Measurements from ENCODE around the gene PLA2G4A.
A peak's percentile ranks its signal among the peaks of the same experiment; 100 is the strongest.

The PLA2G4A gene

DNA sequence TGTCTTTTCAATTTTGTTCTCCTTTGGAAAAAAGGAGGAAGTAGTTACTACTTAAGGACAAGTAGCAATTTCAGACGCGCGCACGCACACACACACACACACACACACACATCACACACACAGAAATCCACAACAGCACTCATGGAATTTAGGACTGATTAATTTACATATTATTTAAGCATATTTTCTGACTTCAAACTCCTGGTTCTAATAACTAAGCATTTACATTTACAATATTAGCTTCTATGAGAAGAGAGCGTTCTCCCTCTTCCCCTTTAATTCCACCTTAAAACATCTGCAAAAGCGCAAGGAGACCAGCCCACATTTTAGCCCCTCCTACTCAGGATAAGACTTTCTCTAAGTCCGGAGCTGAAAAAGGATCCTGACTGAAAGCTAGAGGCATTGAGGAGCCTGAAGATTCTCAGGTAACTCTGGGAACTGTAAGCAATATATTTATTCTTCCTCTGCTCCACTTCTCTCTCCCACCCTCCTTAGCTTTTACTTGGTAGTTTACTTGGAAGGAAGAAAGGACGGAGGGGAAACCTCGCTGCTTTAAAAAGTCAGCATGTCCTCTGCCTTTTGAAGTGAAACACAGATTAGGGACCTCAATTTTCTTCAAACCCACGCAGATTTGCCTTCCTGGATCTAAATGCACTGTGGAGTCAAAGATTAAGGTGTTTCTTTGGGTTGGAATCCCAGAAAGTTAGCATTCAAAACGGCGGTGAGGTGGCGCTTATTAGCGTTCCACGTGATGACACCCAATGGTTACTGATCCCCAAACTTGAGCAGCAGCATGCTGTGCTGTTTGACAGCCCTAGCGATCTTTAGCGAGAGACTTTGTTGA is at the start of gene PLA2G4A:
Gene PLA2G4A, plus strand, starts transcription at position 339 of the 844 bp plus-strand sequence. CDS start 25,406 bp downstream, outside the sequence.
- no peak within 1 kb of the TSS for H3K27ac Mint-ChIP-seq
- peaks cover 12% of the 10 kb centered on the region for H3K4me1 Mint-ChIP-seq (ENCODE audit: low read depth)
- no peaks in the 10 kb centered on the region for H3K9me3 Mint-ChIP-seq
- H3K27me3 Mint-ChIP-seq: peaks cover 23% of the 10 kb centered on the region
- peak within 1 kb of the TSS; percentile 74 for H3K4me3 Mint-ChIP-seq
- no peaks in the 10 kb centered on the region for H3K36me3 Mint-ChIP-seq (ENCODE audit: low read depth)
- no peak for DNase-seq

- Mint-ChIP-seq H3K9me3 (no peaks in the 10 kb centered on the region), H3K4me3 (no peak overlapping the region), H3K27me3 (no peaks in the 10 kb centered on the region), H3K4me1 (ENCODE audit: low read depth) (no peaks in the 10 kb centered on the region), H3K27ac (no peak overlapping the region), H3K36me3 (ENCODE audit: low read depth) (no peaks in the 10 kb centered on the region)
- no peak for DNase-seq
Measured at GRCh38 chr1:186780076-186780475, 48.7 kb upstream of the PLA2G4A start.

- Mint-ChIP-seq H3K4me3 (no peak overlapping the region), H3K27ac (no peak overlapping the region), H3K27me3 (no peaks in the 10 kb centered on the region), H3K4me1 (ENCODE audit: low read depth) (no peaks in the 10 kb centered on the region), H3K9me3 (no peaks in the 10 kb centered on the region), H3K36me3 (ENCODE audit: low read depth) (no peaks in the 10 kb centered on the region)
- no peak for DNase-seq
Measured at GRCh38 chr1:186781730-186782129, 47.0 kb upstream of the PLA2G4A start.

GRCh38 chr1:186782791-186783190 is 46.0 kb upstream of the PLA2G4A start:
- H3K4me1 Mint-ChIP-seq (ENCODE audit: low read depth): no peaks in the 10 kb centered on the region
- H3K9me3 Mint-ChIP-seq: no peaks in the 10 kb centered on the region
- no peaks in the 10 kb centered on the region for H3K36me3 Mint-ChIP-seq (ENCODE audit: low read depth)
- no peak overlapping the region for H3K27ac Mint-ChIP-seq
- no peak overlapping the region for H3K4me3 Mint-ChIP-seq
- no peak for DNase-seq
- H3K27me3 Mint-ChIP-seq: no peaks in the 10 kb centered on the region

DNA sequence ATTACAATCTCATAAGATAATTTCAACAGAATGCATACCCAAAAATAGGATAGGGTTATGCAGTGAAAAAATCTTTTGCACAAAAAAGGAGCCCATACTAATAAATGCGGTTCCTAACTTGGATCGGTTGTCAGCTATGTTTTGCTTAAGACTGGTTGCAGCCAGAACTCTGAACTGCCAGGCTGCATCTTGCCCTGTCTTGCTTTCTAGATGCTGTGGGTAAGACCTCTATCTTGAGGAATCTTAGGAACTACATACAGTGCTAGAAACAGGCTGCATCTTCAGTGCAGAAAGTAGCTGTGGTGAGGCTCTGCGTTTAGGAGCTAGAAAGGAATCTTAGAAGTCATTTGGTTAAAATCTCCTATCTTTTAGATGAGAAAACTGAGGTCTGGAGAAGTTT is 45.6 kb upstream of the PLA2G4A start:
- no peaks in the 10 kb centered on the region for H3K9me3 Mint-ChIP-seq
- H3K4me3 Mint-ChIP-seq: no peak overlapping the region
- no peaks in the 10 kb centered on the region for H3K36me3 Mint-ChIP-seq (ENCODE audit: low read depth)
- DNase-seq: no peak
- H3K4me1 Mint-ChIP-seq (ENCODE audit: low read depth): no peaks in the 10 kb centered on the region
- no peak overlapping the region for H3K27ac Mint-ChIP-seq
- H3K27me3 Mint-ChIP-seq: no peaks in the 10 kb centered on the region

DNA sequence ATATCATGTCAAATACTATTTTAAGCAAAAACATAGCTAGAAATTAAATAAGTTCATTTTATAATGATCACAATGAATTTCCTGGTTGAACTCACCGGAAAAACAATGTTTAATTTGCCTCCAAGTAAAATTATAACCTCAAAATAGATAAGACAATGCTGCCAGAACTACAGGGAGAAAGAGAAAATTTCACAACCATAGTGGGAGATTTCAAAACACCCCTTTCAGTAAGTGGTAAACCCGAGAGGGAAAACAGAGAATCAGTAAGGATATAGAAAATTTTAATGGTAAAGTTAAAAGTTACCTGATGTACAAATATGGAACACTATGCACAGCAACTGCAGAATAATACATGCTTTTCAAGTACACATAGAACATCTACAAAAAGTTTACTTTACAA is 43.2 kb upstream of the PLA2G4A start:
- Mint-ChIP-seq H3K36me3 (ENCODE audit: low read depth) (no peaks in the 10 kb centered on the region), H3K9me3 (peaks cover 3% of the 10 kb centered on the region), H3K27me3 (no peaks in the 10 kb centered on the region), H3K27ac (no peak overlapping the region), H3K4me3 (no peak overlapping the region), H3K4me1 (ENCODE audit: low read depth) (no peaks in the 10 kb centered on the region)
- no peak for DNase-seq

DNA sequence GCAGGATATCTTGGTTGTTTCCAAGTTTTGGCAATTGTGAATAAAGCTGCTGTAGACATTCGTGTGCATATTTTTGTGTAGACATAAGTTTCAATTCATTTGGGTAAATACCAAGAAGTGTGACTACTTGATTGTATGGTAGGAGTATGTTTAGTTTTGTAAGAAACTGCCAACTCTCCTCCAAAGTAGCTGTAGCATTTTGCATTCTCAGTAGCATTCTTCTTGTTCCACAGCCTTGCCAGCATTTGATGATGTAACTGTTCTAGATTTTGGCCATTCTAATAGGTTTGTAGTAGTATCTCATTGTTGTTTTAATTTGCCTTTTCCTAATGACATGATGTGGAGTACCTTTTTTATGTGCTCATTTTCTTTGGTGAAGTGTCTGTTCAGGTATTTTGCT is 38.6 kb upstream of the PLA2G4A start:
- no peak for DNase-seq
- no peaks in the 10 kb centered on the region for H3K36me3 Mint-ChIP-seq (ENCODE audit: low read depth)
- no peak overlapping the region for H3K27ac Mint-ChIP-seq
- no peaks in the 10 kb centered on the region for H3K4me1 Mint-ChIP-seq (ENCODE audit: low read depth)
- H3K4me3 Mint-ChIP-seq: no peak overlapping the region
- no peaks in the 10 kb centered on the region for H3K27me3 Mint-ChIP-seq
- peaks cover 3% of the 10 kb centered on the region for H3K9me3 Mint-ChIP-seq

DNA sequence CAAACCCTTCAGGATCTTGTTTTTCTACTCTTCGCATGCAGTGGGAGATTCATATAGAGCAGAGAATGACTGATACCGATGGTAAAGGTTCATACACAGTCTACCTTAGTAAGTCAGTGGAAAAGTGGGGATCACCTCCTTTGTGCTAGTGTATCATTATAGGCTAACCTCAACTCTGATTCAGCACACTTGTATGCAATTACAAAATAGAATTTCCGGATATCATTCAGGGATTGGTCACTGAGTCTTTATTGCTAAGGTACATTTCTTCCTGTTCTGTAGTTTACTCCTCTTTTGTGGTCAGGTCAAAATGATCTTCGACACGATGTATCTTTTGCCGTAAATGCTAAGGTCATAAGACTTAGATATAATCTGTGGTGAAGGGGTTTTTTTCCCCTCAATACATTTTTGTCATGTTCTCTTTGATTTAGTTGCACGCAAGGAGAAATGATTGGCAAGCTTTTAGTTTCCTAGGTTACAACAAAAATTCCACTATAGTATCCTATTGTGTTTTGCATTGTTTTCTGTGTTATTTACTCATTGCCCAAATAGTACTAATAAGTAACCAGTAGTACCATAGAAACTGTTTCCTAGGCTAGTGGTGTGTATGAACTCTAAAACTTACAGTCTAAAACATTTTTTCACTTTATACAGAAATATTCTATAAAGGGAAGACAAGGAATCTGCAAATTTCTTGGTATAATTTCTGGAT is 35.7 kb upstream of the PLA2G4A start:
- no peak overlapping the region for H3K27ac Mint-ChIP-seq

GRCh38 chr1:186793582-186793927 is 35.2 kb upstream of the PLA2G4A start:
- Mint-ChIP-seq H3K4me1 (ENCODE audit: low read depth) (no peaks in the 10 kb centered on the region), H3K36me3 (ENCODE audit: low read depth) (no peaks in the 10 kb centered on the region), H3K27me3 (no peaks in the 10 kb centered on the region), H3K27ac (no peak overlapping the region), H3K9me3 (peaks cover 3% of the 10 kb centered on the region), H3K4me3 (no peak overlapping the region)
- no peak for DNase-seq

More for the DNA sequence above, 35.7 kb upstream of the PLA2G4A start:
- Mint-ChIP-seq H3K36me3 (ENCODE audit: low read depth) (no peaks in the 10 kb centered on the region), H3K27me3 (no peaks in the 10 kb centered on the region), H3K4me3 (no peak overlapping the region), H3K4me1 (ENCODE audit: low read depth) (no peaks in the 10 kb centered on the region), H3K9me3 (peaks cover 3% of the 10 kb centered on the region)
- no peak for DNase-seq

DNA sequence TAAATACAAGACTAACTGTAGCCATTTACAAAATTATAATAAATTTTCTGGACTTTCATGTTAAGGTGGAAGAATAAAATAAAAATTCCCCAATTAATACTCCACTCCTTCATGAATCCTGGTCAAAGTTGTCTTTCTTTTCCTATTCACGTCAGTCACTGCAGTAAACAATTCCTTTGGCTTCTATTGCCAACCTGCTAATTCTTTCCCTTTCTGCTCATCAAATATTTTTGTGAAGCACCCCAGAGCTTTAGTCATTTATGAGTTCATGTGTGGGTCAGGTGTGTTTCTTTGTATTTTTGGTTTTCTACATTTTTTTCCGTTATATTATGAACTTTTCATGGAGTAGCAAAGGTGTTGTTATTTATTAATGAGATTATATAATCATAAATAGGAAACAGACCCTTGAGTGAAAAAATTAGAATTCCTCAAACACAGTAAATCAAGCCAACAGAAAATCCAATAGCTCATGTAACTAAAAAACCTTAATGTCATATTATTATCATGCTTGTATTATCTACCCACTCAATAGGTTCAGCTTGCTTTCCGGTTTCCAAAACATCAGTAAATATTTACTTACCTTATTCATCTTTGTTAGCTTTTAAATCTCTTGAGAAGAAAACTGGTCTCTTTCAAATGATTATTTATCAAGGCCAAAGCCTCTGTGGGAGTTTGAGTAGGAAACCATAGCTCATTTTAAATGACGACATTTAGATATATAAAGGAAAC is 29.6 kb upstream of the PLA2G4A start:
- H3K4me3 Mint-ChIP-seq: no peak overlapping the region
- H3K27ac Mint-ChIP-seq: no peak overlapping the region
- no peak for DNase-seq
- H3K9me3 Mint-ChIP-seq: no peaks in the 10 kb centered on the region
- no peaks in the 10 kb centered on the region for H3K27me3 Mint-ChIP-seq
- H3K36me3 Mint-ChIP-seq (ENCODE audit: low read depth): no peaks in the 10 kb centered on the region
- no peaks in the 10 kb centered on the region for H3K4me1 Mint-ChIP-seq (ENCODE audit: low read depth)

- H3K27ac Mint-ChIP-seq: no peak overlapping the region
- H3K27me3 Mint-ChIP-seq: no peaks in the 10 kb centered on the region
- DNase-seq: no peak
- no peaks in the 10 kb centered on the region for H3K4me1 Mint-ChIP-seq (ENCODE audit: low read depth)
- no peaks in the 10 kb centered on the region for H3K36me3 Mint-ChIP-seq (ENCODE audit: low read depth)
- H3K9me3 Mint-ChIP-seq: no peaks in the 10 kb centered on the region
- H3K4me3 Mint-ChIP-seq: no peak overlapping the region
Measured at GRCh38 chr1:186799689-186800054, 29.1 kb upstream of the PLA2G4A start.

DNA sequence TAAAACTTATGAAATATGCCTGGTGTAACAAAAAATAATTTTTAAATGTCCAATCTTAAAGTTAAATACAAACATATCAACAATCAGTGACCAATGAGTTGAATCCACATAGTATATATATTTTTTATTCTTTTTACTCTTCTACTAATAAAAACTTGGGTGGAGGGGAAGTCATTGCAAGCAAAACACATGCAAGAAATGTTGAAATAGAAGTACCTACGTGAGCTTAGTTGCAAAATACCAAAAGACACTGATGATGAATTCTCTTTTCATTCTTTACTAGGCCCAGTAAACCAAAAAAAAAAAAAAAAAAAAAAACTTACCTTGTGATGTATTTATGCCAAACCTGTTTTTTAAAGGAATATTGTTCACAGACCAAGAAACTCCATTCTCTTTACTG is 26.4 kb upstream of the PLA2G4A start:
- H3K27me3 Mint-ChIP-seq: no peaks in the 10 kb centered on the region
- no peaks in the 10 kb centered on the region for H3K4me1 Mint-ChIP-seq (ENCODE audit: low read depth)
- DNase-seq: no peak
- H3K9me3 Mint-ChIP-seq: no peaks in the 10 kb centered on the region
- H3K4me3 Mint-ChIP-seq: no peak overlapping the region
- H3K27ac Mint-ChIP-seq: no peak overlapping the region
- H3K36me3 Mint-ChIP-seq (ENCODE audit: low read depth): no peaks in the 10 kb centered on the region

- Mint-ChIP-seq H3K4me3 (no peak overlapping the region), H3K9me3 (no peaks in the 10 kb centered on the region), H3K36me3 (ENCODE audit: low read depth) (no peaks in the 10 kb centered on the region), H3K27ac (no peak overlapping the region), H3K4me1 (ENCODE audit: low read depth) (no peaks in the 10 kb centered on the region), H3K27me3 (no peaks in the 10 kb centered on the region)
- DNase-seq: no peak
Measured at GRCh38 chr1:186804679-186805078, 24.1 kb upstream of the PLA2G4A start.

GRCh38 chr1:186806477-186806876 is 22.3 kb upstream of the PLA2G4A start:
- no peak for DNase-seq
- no peaks in the 10 kb centered on the region for H3K4me1 Mint-ChIP-seq (ENCODE audit: low read depth)
- H3K27ac Mint-ChIP-seq: no peak overlapping the region
- H3K9me3 Mint-ChIP-seq: no peaks in the 10 kb centered on the region
- no peaks in the 10 kb centered on the region for H3K27me3 Mint-ChIP-seq
- H3K4me3 Mint-ChIP-seq: no peak overlapping the region
- no peaks in the 10 kb centered on the region for H3K36me3 Mint-ChIP-seq (ENCODE audit: low read depth)

DNA sequence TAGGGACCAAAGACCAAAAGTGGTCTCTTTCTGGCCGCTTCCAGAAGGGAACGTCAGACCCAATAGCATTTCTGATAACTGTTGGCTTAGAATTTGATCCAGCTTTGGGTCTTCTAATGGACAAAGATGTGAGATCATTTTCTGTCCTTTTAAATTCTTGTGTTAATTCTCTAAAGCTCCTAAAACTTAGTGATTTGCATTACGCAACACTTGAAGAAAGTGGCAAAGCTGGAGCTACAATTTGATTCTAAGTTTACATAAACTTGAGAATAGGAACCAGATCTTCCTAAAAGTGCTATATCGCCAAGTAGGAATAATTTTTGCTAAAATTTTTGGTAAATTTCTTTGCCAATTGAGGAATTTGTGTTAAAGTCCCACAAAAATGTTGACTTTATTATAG is 21.6 kb upstream of the PLA2G4A start:
- no peak overlapping the region for H3K27ac Mint-ChIP-seq
- H3K4me3 Mint-ChIP-seq: no peak overlapping the region
- no peaks in the 10 kb centered on the region for H3K4me1 Mint-ChIP-seq (ENCODE audit: low read depth)
- H3K36me3 Mint-ChIP-seq (ENCODE audit: low read depth): no peaks in the 10 kb centered on the region
- DNase-seq: no peak
- H3K27me3 Mint-ChIP-seq: no peaks in the 10 kb centered on the region
- no peaks in the 10 kb centered on the region for H3K9me3 Mint-ChIP-seq
